Measurements from ENCODE around the gene LRWD1. TPM values are rescaled to one million over a fixed set of nuclear protein-coding genes. Genes with fewer than 3 reads are reported as not detected.

The LRWD1 gene
- total and polyA plus RNA-seq, 9 of the 15 experiments (the other 6 are each of a cell fraction or from before 2014, with no cell fraction given), result 0.61 to 66.0 (median 33.2) TPM

DNA sequence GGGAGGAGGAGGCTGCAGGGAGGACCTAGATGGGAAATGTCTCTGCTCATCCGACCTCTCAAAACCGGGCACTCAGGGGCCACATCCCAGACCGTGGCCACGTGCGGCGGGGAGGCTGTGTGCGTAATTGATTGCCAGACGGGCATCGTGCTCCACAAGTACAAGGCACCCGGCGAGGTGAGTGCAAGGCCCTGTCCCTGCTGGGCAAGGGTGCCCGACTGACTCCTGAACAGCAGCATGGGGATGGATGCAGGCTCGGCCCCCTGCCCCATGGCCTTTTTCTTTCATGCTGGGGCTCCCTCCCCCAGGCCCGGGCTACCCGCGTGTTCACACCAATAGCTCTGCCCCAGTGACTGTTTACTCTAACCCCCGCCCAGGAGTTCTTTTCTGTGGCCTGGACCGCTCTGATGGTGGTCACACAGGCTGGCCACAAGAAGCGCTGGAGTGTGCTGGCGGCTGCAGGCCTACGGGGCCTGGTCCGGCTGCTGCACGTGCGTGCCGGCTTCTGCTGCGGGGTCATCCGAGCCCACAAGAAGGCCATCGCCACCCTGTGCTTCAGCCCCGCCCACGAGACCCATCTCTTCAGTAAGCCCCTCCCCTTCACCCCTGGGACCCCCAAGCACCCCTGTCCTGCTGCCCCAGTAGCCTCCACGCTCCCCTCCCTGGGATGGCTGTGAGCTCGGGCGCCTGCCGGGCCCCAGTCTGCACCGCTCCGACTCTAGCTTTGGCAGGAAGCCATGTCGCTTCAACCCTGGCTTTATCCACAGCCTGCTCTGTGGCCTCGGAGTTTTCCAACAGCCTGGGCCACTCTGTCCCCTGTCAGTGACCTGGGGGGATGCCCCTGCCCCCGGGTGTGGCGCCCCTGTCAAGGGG is 3.9 kb downstream of the LRWD1 start:
- Histone ChIP-seq H2AFZ (ENCODE audit: low read depth, low read length) (no peak overlapping the region), H3K4me1 (replicated peaks in 1 of 2; ENCODE audit: control insufficient read depth in 2 of 2, insufficient read depth in 2 of 2, low read length in 2 of 2) (peaks cover 10 to 75% of the 10 kb centered on the region in 2 experiments; a peak in 3 of 5 replicates), H3K4me2 (ENCODE audit: insufficient read depth, low read length) (no peak overlapping the region), H3K9ac (ENCODE audit: insufficient read depth in 1 of 2, low read depth in 2 of 2, low read length in 2 of 2) (no peak overlapping the region), H3K79me2 (ENCODE audit: control insufficient read depth, insufficient read depth, low read length) (peaks cover 23% of the 10 kb centered on the region), H3K4me3 (no peak overlapping the region), H3K27ac (ENCODE audit: extremely low read depth, low read depth, low read length) (no peak overlapping the region), H3K36me3 (ENCODE audit: control insufficient read depth, insufficient read depth, low read length) (peaks cover 70% of the 10 kb centered on the region; the same call in 2 of the 3 replicates), H3K9me1 (ENCODE audit: control insufficient read depth, insufficient read depth, low read length) (peaks cover 5% of the 10 kb centered on the region), H3K27me3 (ENCODE audit: control insufficient read depth in 2 of 2, insufficient read depth in 2 of 2, low read length in 2 of 2) (no peaks in the 10 kb centered on the region), H4K20me1 (replicated peaks; ENCODE audit: control insufficient read depth, insufficient read depth, low read length) (peaks cover 3% of the 10 kb centered on the region; the same call in 1 of the 2 replicates), H3K9me3 (replicated peaks; ENCODE audit: control insufficient read depth, insufficient read depth, low read depth, low read length) (no peaks in the 10 kb centered on the region)
- in situ Hi-C loops (cut with MboI) (loop anchor here (25.0 kb wide), 2 partner anchors 94 to 194 kb away; partner anchors contain the start of genes POLR2J2, POLR2J3, SPDYE2 and SPDYE2B), intact Hi-C loops (cut with micrococcal nuclease) (no loop called here)
- WGBS (ENCODE audit: insufficient coverage, low coverage, missing lambda C conversion rate), result 87% methylated on average over 32 of the region's 40 CpGs
- DNase-seq (ENCODE audit: extremely low read depth in 1 of 4, low spot score in 3 of 4) (no peak), ATAC-seq (no peak), FAIRE-seq (no peak)
- ChIA-PET POLR2A (no interaction called here), CTCF (ENCODE audit: low intra/inter-chr PET ratio) (no interaction called here)
- no TSS peak for BruUV-seq (replicated peaks)
- TF ChIP-seq, protein P1, sequence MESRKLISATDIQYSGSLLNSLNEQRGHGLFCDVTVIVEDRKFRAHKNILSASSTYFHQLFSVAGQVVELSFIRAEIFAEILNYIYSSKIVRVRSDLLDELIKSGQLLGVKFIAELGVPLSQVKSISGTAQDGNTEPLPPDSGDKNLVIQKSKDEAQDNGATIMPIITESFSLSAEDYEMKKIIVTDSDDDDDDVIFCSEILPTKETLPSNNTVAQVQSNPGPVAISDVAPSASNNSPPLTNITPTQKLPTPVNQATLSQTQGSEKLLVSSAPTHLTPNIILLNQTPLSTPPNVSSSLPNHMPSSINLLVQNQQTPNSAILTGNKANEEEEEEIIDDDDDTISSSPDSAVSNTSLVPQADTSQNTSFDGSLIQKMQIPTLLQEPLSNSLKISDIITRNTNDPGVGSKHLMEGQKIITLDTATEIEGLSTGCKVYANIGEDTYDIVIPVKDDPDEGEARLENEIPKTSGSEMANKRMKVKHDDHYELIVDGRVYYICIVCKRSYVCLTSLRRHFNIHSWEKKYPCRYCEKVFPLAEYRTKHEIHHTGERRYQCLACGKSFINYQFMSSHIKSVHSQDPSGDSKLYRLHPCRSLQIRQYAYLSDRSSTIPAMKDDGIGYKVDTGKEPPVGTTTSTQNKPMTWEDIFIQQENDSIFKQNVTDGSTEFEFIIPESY (CRISPR knock-in tag; IDR thresholded peaks at IDR 0.05), result peak; percentile 42; the same call in 1 of the 2 replicates
- TF ChIP-seq, protein P2, sequence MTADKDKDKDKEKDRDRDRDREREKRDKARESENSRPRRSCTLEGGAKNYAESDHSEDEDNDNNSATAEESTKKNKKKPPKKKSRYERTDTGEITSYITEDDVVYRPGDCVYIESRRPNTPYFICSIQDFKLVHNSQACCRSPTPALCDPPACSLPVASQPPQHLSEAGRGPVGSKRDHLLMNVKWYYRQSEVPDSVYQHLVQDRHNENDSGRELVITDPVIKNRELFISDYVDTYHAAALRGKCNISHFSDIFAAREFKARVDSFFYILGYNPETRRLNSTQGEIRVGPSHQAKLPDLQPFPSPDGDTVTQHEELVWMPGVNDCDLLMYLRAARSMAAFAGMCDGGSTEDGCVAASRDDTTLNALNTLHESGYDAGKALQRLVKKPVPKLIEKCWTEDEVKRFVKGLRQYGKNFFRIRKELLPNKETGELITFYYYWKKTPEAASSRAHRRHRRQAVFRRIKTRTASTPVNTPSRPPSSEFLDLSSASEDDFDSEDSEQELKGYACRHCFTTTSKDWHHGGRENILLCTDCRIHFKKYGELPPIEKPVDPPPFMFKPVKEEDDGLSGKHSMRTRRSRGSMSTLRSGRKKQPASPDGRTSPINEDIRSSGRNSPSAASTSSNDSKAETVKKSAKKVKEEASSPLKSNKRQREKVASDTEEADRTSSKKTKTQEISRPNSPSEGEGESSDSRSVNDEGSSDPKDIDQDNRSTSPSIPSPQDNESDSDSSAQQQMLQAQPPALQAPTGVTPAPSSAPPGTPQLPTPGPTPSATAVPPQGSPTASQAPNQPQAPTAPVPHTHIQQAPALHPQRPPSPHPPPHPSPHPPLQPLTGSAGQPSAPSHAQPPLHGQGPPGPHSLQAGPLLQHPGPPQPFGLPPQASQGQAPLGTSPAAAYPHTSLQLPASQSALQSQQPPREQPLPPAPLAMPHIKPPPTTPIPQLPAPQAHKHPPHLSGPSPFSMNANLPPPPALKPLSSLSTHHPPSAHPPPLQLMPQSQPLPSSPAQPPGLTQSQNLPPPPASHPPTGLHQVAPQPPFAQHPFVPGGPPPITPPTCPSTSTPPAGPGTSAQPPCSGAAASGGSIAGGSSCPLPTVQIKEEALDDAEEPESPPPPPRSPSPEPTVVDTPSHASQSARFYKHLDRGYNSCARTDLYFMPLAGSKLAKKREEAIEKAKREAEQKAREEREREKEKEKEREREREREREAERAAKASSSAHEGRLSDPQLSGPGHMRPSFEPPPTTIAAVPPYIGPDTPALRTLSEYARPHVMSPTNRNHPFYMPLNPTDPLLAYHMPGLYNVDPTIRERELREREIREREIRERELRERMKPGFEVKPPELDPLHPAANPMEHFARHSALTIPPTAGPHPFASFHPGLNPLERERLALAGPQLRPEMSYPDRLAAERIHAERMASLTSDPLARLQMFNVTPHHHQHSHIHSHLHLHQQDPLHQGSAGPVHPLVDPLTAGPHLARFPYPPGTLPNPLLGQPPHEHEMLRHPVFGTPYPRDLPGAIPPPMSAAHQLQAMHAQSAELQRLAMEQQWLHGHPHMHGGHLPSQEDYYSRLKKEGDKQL (CRISPR knock-in tag; IDR thresholded peaks at IDR 0.05; ENCODE audit: borderline replicate concordance), result no peak
- TF ChIP-seq ZNF12 (CRISPR knock-in tag; IDR thresholded peaks at IDR 0.05), result no peak
- no peak for TF ChIP-seq POLR2A (conservative IDR thresholded peaks at IDR 0.05)
- TF ChIP-seq BACH1 (tag; IDR thresholded peaks at IDR 0.05), result no peak
- TF ChIP-seq HNRNPK (IDR thresholded peaks at IDR 0.05; ENCODE audit: low read depth, low read length, poor library complexity, severe bottlenecking), result no peak
- TF ChIP-seq, protein P3, sequence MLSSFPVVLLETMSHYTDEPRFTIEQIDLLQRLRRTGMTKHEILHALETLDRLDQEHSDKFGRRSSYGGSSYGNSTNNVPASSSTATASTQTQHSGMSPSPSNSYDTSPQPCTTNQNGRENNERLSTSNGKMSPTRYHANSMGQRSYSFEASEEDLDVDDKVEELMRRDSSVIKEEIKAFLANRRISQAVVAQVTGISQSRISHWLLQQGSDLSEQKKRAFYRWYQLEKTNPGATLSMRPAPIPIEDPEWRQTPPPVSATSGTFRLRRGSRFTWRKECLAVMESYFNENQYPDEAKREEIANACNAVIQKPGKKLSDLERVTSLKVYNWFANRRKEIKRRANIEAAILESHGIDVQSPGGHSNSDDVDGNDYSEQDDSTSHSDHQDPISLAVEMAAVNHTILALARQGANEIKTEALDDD (IDR thresholded peaks at IDR 0.05), result no peak
- no peak for TF ChIP-seq ZNF431 (CRISPR knock-in tag; IDR thresholded peaks at IDR 0.05)
- no peak for TF ChIP-seq ZNF57 (CRISPR knock-in tag; IDR thresholded peaks at IDR 0.05)
- no peak for TF ChIP-seq PTBP1 (IDR thresholded peaks at IDR 0.05; ENCODE audit: low read depth, low read length)

Measured in K562 (cell line).